Measurements from ENCODE around the gene THADA. TPM values are rescaled to one million over a fixed set of nuclear protein-coding genes. Genes with fewer than 3 reads are reported as not detected.

Gene THADA
- total RNA-seq, 2 experiments from 2014 or later = 34.5 to 35.2 TPM

- Mint-ChIP-seq H3K4me3 (no peak overlapping the region), H3K9me3 (no peaks in the 10 kb centered on the region), H3K27me3 (no peaks in the 10 kb centered on the region), H3K27ac (no peak overlapping the region), H3K4me1 (no peaks in the 10 kb centered on the region), H3K36me3 (peaks cover 13% of the 10 kb centered on the region)
- no peak for DNase-seq
These were observed 253.7 kb downstream of the THADA start for GRCh38 chr2:43341959-43342757.

GRCh38 chr2:43340945-43341356 is 254.9 kb downstream of the THADA start:
- H3K4me3 Mint-ChIP-seq = no peak overlapping the region
- DNase-seq = no peak
- peaks cover 5% of the 10 kb centered on the region for H3K4me1 Mint-ChIP-seq
- no peaks in the 10 kb centered on the region for H3K9me3 Mint-ChIP-seq
- peaks cover 14% of the 10 kb centered on the region for H3K36me3 Mint-ChIP-seq
- H3K27me3 Mint-ChIP-seq = no peaks in the 10 kb centered on the region
- H3K27ac Mint-ChIP-seq = no peak overlapping the region

- Mint-ChIP-seq H3K27ac (no peak overlapping the region), H3K9me3 (no peaks in the 10 kb centered on the region), H3K27me3 (no peaks in the 10 kb centered on the region), H3K36me3 (peaks cover 16% of the 10 kb centered on the region), H3K4me3 (no peak overlapping the region), H3K4me1 (peaks cover 5% of the 10 kb centered on the region)
- no peak for DNase-seq
These were observed 255.8 kb downstream of the THADA start for GRCh38 chr2:43340066-43340465.

- H3K4me3 Mint-ChIP-seq = no peak overlapping the region
- H3K36me3 Mint-ChIP-seq = peaks cover 20% of the 10 kb centered on the region
- DNase-seq = no peak
- no peaks in the 10 kb centered on the region for H3K27me3 Mint-ChIP-seq
- peaks cover 5% of the 10 kb centered on the region for H3K4me1 Mint-ChIP-seq
- no peak overlapping the region for H3K27ac Mint-ChIP-seq
- H3K9me3 Mint-ChIP-seq = no peaks in the 10 kb centered on the region
These were observed 262.1 kb downstream of the THADA start for GRCh38 chr2:43333656-43334144.

DNA sequence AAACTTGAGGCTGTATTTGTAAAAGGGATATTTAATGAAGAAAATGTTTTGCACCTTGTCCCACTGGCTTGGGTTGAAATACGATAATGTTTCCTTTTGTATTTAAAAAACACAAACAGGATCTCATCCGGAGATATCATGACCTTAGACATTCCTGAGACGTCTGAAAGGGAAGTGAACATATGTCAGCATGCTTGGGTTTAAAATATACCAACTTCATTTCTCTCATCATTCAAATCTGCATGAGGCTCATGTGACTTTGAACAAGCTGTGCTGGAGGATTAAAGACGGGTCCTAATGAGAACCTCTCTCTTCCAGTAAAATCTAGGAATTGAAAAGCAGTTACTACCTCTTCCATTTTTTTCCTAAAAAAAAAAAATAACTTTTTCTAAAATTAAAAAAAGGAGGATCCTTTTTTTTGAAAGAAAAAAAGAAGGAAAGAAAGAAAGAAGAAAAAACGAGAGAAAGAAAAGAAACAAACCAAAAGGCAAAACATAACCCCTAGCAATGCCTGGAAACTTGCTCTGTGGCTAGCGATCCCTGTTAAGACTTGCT is 262.7 kb downstream of the THADA start:
- H3K9me3 Mint-ChIP-seq = no peaks in the 10 kb centered on the region
- no peak overlapping the region for H3K27ac Mint-ChIP-seq
- H3K4me1 Mint-ChIP-seq = peaks cover 5% of the 10 kb centered on the region
- no peak for DNase-seq
- H3K27me3 Mint-ChIP-seq = no peaks in the 10 kb centered on the region
- peaks cover 16% of the 10 kb centered on the region for H3K36me3 Mint-ChIP-seq
- H3K4me3 Mint-ChIP-seq = no peak overlapping the region

DNA sequence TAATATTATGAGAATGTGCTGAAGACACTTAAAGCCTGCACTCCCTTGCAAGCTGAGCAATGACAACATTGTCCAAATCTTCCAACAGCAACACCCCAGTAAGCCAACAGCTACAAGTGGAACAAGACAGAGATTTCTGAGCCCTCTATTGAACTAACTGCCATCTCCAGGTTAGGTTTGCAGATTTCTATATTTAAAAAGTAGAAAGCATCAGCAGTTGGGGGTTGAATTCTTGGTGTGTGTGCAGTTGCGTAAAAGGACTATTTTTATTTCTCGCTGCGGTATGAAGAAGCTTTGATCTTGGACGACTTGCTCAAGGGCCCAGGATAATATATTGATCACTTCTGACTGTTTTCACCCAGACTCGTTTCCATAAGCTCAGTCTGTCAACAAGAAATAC is 263.2 kb downstream of the THADA start:
- no peaks in the 10 kb centered on the region for H3K27me3 Mint-ChIP-seq
- DNase-seq = no peak
- H3K4me1 Mint-ChIP-seq = peaks cover 5% of the 10 kb centered on the region
- no peak overlapping the region for H3K27ac Mint-ChIP-seq
- H3K4me3 Mint-ChIP-seq = no peak overlapping the region
- no peaks in the 10 kb centered on the region for H3K9me3 Mint-ChIP-seq
- H3K36me3 Mint-ChIP-seq = peaks cover 14% of the 10 kb centered on the region

- peaks cover under 1% of the 10 kb centered on the region for H3K4me1 Mint-ChIP-seq
- DNase-seq = no peak
- no peaks in the 10 kb centered on the region for H3K27me3 Mint-ChIP-seq
- no peak overlapping the region for H3K27ac Mint-ChIP-seq
- peaks cover 14% of the 10 kb centered on the region for H3K36me3 Mint-ChIP-seq
- H3K9me3 Mint-ChIP-seq = no peaks in the 10 kb centered on the region
- no peak overlapping the region for H3K4me3 Mint-ChIP-seq
These were observed 264.4 kb downstream of the THADA start for GRCh38 chr2:43331422-43331821.

DNA sequence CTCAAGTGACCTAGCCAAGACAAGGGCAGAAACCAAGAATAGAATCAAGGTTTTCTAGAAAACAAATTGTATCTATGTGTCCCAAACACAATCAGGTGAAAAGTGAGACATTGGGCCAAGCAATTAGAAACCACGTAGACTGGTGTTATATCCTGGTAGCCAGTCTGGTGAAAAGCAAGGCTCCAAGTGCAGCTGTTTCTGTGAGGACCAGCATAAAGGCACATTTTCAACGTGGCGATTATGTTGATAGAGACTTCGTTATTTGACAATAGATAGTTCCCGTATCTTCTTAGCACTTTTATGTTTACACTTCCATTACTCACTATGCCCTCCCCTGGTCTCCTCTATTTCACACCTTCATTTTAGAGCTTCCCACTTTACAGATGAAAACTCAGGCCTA is 266.2 kb downstream of the THADA start:
- Mint-ChIP-seq H3K27ac (no peak overlapping the region), H3K27me3 (no peaks in the 10 kb centered on the region), H3K4me1 (no peaks in the 10 kb centered on the region), H3K36me3 (peaks cover 11% of the 10 kb centered on the region), H3K4me3 (no peak overlapping the region), H3K9me3 (no peaks in the 10 kb centered on the region)
- DNase-seq = no peak

- no peak for DNase-seq
- no peaks in the 10 kb centered on the region for H3K9me3 Mint-ChIP-seq
- H3K36me3 Mint-ChIP-seq = peaks cover 11% of the 10 kb centered on the region
- H3K4me3 Mint-ChIP-seq = no peak overlapping the region
- no peaks in the 10 kb centered on the region for H3K27me3 Mint-ChIP-seq
- no peak overlapping the region for H3K27ac Mint-ChIP-seq
- H3K4me1 Mint-ChIP-seq = no peaks in the 10 kb centered on the region
These were observed 267.0 kb downstream of the THADA start for GRCh38 chr2:43328832-43329231.

- Mint-ChIP-seq H3K4me1 (no peaks in the 10 kb centered on the region), H3K27me3 (no peaks in the 10 kb centered on the region), H3K36me3 (peaks cover 14% of the 10 kb centered on the region), H3K4me3 (no peak overlapping the region), H3K9me3 (no peaks in the 10 kb centered on the region), H3K27ac (no peak overlapping the region)
- DNase-seq = no peak
These were observed 267.7 kb downstream of the THADA start for GRCh38 chr2:43328133-43328532.

DNA sequence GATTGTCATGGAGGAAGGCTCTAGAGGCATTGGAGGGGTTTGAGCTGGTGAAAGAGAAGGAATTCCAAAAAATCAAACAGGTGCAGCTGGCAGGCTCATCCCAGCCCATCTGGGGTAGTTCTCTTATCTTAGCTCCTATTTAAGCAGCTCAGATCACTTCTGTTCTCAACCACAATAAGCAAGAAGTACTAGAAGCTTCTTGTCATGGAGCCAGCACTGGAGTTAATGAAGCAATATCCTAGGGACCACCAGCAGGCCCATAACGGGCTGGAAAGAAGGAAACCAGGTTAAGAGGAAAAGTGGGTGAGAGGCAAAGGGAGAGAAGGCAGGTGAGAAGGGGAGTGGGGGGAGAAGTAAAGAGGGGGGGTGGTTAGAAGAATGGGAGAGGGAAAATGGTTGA is 268.7 kb downstream of the THADA start:
- Mint-ChIP-seq H3K36me3 (peaks cover 6% of the 10 kb centered on the region), H3K4me3 (no peak overlapping the region), H3K27me3 (no peaks in the 10 kb centered on the region), H3K9me3 (no peaks in the 10 kb centered on the region), H3K27ac (no peak overlapping the region), H3K4me1 (no peaks in the 10 kb centered on the region)
- DNase-seq = no peak

GRCh38 chr2:43326101-43326825 is 269.6 kb downstream of the THADA start:
- Mint-ChIP-seq H3K4me1 (no peaks in the 10 kb centered on the region), H3K36me3 (peaks cover 8% of the 10 kb centered on the region), H3K27me3 (no peaks in the 10 kb centered on the region), H3K27ac (no peak overlapping the region), H3K9me3 (no peaks in the 10 kb centered on the region), H3K4me3 (no peak overlapping the region)
- no peak for DNase-seq

DNA sequence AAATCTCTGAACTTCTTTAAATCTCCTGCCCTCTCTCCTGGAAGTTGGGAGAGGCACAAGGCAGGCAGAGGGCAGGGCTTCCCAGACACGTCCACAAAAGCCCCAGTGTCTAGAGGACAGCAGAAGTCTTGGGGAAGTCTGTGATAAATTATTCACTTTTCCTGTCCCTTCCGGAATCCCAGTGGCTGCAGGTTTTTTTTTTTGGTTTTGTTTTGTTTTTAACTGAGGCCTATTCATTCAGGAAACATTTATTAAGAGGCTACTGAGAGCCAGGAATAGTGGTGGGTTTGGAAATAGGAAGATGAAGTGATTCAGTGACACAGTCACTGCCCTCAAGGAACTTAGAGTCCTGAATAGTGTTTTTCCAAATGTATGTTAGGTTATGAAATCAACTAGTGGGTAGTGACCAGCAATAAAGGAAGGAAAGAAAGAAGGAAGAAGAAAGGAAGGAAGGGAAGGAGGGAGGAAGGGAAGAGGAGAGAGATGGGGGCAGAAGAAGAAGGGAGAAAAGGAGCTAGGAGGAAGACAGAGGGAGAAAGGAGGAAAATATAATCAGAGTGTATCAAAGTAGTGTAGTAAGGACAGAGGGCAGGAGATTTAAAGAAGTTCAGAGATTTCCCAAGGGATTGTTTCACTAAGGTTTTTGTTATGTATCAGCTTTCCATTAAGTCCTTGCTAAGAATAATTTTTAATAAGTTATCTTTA is 270.6 kb downstream of the THADA start:
- Mint-ChIP-seq H3K36me3 (peaks cover 8% of the 10 kb centered on the region), H3K27me3 (no peaks in the 10 kb centered on the region), H3K27ac (no peak overlapping the region), H3K4me1 (no peaks in the 10 kb centered on the region), H3K9me3 (no peaks in the 10 kb centered on the region), H3K4me3 (no peak overlapping the region)
- DNase-seq = no peak

- Mint-ChIP-seq H3K9me3 (no peaks in the 10 kb centered on the region), H3K27ac (no peak overlapping the region), H3K27me3 (no peaks in the 10 kb centered on the region), H3K4me1 (no peaks in the 10 kb centered on the region), H3K36me3 (peaks cover 14% of the 10 kb centered on the region), H3K4me3 (no peak overlapping the region)
- no peak for DNase-seq
These were observed 271.4 kb downstream of the THADA start for GRCh38 chr2:43324259-43325106.

Measured in activated naive CD8-positive, alpha-beta T cell treated with anti-CD3 and anti-CD28 coated beads for 36 hours (primary cell).